IPS-20b (cell line): Measurements from ENCODE around the gene CDRT15.
"Not testable (repeated sequence)": the region's sequence is repeated elsewhere in the genome, so short reads cannot be mapped to it uniquely, and the experiment has no call there.

Experiments used
- H3K27ac ChIP-seq: one replicate; pipeline ENCODE4 v1.5.1; 2013; ENCODE audit warnings: low read length
- H3K27me3 ChIP-seq: 2 replicates; pipeline ENCODE4 v1.6.1; 2013; ENCODE audit warnings: mild to moderate bottlenecking, low read length, inconsistent platforms; ENCODE audit not compliant: insufficient read depth
- H3K36me3 ChIP-seq: 2 replicates; pipeline ENCODE4 v1.6.1; 2013; ENCODE audit warnings: low read depth, mild to moderate bottlenecking, inconsistent platforms, low read length, moderate library complexity; ENCODE audit not compliant: insufficient read depth
- H3K4me1 ChIP-seq: 2 replicates; pipeline ENCODE4 v1.6.1; 2013; ENCODE audit warnings: mild to moderate bottlenecking, control low read depth, inconsistent platforms, low read length, moderate library complexity; ENCODE audit not compliant: insufficient read depth
- H3K4me3 ChIP-seq: 2 replicates; pipeline ENCODE4 v1.5.1; 2013; ENCODE audit warnings: mild to moderate bottlenecking, low read length, inconsistent platforms
- H3K9ac ChIP-seq: 2 replicates; pipeline ENCODE4 v1.6.1; 2013; ENCODE audit warnings: low read depth, mild to moderate bottlenecking, inconsistent platforms, low read length, moderate library complexity
- H3K9me3 ChIP-seq: 2 replicates; pipeline ENCODE4 v1.6.1; 2013; ENCODE audit warnings: mild to moderate bottlenecking, low read depth, low read length, inconsistent platforms; ENCODE audit not compliant: insufficient read depth

The CDRT15 gene

DNA sequence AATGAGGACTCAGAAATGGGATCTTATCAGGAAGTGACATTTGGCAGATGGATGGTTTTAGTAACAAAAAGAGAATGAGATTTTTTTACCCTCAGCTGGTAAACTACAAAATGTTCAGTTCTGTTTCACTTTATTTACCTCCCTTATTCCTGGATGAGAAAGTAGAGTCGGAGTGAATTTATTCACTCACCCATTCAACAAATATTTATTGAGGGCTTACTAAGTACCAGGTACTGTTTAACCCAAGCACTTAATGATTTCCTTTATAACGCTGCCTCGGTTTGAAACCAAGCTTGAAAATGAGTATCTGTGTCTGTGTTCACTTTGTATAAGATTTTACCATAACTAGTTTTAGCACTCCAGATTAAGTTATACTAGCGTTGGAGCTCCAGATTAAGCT is 38.1 kb downstream of the CDRT15 start:
- H3K27ac ChIP-seq = no peak overlapping the region
- H3K4me3 ChIP-seq = no peak overlapping the region
- no peaks in the 10 kb centered on the region for H3K4me1 ChIP-seq
- no peaks in the 10 kb centered on the region for H3K9me3 ChIP-seq
- no peaks in the 10 kb centered on the region for H3K27me3 ChIP-seq
- no peak overlapping the region for H3K9ac ChIP-seq
- no peaks in the 10 kb centered on the region for H3K36me3 ChIP-seq

DNA sequence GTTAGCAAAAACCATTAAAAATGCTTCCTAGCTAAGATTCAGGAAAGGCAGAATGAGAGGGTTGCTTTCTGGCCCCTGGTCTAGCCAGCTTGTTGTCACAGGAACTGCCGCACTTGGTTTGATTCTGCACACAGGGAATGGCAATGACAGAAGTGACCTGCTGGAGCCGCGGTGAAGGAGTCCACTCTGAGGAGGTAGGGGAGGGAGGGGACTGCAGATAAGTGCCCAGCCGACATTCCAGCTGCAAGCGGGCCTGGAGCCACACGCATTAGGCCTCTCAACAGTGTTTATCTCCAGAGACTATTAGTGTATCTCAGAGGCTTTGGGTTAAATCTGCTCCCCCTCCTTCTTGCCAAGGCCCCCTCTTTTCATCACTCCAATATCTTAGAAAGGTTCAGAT is 38.6 kb downstream of the CDRT15 start:
- no peaks in the 10 kb centered on the region for H3K27me3 ChIP-seq
- no peak overlapping the region for H3K27ac ChIP-seq

DNA sequence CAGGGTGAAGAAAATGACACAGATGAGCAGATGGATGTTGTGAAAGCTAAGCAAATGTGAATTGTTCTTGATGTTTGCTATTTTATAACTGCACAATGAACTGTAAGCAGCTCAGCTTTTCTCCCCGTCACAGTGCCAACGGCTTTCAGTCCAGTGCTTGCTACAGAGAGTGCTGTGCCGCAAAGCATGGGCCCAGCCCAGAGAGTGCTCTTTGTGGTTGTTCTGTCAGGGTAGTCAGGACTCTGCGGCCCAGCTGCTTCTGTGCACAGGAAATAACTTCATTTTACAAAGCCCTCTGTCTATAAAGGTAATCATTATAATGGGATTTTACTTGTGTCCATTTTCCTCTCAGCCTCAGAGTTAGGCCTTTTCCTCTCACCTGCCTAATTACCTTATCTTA is 39.1 kb downstream of the CDRT15 start:
- no peak overlapping the region for H3K4me3 ChIP-seq
- H3K36me3 ChIP-seq = no peaks in the 10 kb centered on the region
- no peaks in the 10 kb centered on the region for H3K27me3 ChIP-seq
- no peak overlapping the region for H3K27ac ChIP-seq
- H3K9me3 ChIP-seq = no peaks in the 10 kb centered on the region
- H3K9ac ChIP-seq = no peak overlapping the region
- no peaks in the 10 kb centered on the region for H3K4me1 ChIP-seq

More for the DNA sequence above, 38.6 kb downstream of the CDRT15 start:
- Histone ChIP-seq H3K9ac (no peak overlapping the region), H3K36me3 (no peaks in the 10 kb centered on the region), H3K9me3 (no peaks in the 10 kb centered on the region), H3K4me1 (no peaks in the 10 kb centered on the region), H3K4me3 (no peak overlapping the region)

DNA sequence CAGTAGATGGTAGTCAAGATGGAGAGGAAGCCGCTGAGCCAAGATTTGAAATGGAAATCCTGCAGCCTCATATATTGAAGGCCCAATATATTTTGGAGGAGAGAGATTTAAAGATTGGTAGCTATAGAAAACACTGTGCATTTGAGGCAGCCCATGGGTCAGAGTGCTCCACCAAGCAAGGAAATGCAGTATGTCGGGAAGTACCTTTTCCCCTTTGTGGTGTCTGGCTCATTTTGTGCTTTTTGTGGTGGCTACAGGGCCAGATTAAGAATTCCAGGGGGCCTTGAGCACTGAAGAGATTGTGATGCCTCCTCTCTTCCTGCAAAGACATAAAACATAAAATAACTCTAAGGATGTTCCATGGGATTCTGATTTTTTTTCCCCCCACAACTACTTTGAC is 39.6 kb downstream of the CDRT15 start:
- H3K27ac ChIP-seq = no peak overlapping the region
- no peaks in the 10 kb centered on the region for H3K36me3 ChIP-seq
- no peaks in the 10 kb centered on the region for H3K27me3 ChIP-seq
- no peak overlapping the region for H3K9ac ChIP-seq
- no peak overlapping the region for H3K4me3 ChIP-seq
- no peaks in the 10 kb centered on the region for H3K9me3 ChIP-seq
- H3K4me1 ChIP-seq = no peaks in the 10 kb centered on the region

DNA sequence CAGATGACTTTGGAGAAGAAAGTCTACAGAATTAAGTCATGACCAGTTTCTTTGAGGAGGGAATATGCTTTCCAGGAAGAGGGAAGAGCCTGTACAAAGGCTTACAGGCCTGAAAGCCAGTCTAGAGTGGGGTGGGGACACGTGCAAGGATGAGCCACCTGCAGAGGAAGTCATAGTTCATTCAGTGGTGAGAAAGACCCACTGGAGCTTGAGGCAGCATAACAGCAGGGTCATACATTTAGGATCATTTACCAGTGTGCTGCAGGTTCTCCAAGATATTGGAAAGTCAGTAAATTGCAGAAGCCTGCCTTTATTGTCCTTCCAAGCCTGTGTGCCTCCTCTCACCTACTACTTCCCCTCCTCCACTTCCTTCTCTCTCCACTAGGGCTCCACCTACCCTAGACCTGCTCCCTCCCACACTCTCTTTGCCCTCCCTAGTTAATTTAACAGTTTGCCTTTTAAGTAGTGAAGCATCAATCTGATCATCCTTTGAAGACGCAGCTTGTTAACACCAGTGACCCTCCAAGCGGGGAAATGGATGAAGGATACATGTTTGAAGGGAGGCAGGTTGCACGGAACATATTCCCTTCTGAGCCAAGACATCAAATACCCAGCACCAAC is 40.2 kb downstream of the CDRT15 start:
- no peak overlapping the region for H3K9ac ChIP-seq
- H3K4me1 ChIP-seq = no peaks in the 10 kb centered on the region
- H3K27ac ChIP-seq = no peak overlapping the region
- H3K9me3 ChIP-seq = no peaks in the 10 kb centered on the region
- no peaks in the 10 kb centered on the region for H3K27me3 ChIP-seq
- H3K36me3 ChIP-seq = no peaks in the 10 kb centered on the region
- H3K4me3 ChIP-seq = no peak overlapping the region

DNA sequence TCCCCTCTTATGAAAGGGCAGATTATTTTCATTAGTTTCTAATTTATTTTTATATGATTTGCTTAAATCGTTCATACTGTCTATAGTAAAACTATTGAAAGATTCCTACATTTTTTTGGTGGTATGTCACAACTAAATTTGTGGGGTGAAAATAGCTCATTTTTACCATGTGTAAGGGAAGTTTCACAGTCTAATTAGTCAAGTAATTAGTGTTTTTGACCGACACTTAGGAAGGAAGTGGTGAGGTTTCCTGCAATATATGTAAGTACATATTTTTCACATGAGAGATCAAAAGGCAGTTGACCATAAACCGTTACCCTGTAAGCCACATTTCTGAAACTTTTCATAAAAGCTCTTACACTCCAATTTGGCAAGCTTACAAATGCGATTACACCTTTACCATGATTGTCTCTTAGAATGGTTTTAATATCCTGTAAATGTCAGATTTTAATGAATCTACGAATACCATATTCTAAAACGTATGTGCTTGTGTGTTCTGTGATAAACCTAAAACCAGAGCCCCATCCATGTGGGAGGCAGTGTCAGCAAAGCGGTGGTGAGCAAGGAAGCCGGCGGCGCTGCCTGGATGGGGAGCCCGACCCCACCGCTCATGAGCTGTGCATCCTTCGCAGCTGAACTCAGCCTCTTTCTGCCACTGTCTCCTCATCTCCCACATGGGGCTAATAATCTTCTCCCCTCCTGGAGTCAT is 43.9 kb downstream of the CDRT15 start:
- H3K36me3 ChIP-seq, H3K27ac ChIP-seq, H3K4me3 ChIP-seq, H3K27me3 ChIP-seq, H3K4me1 ChIP-seq, H3K9me3 ChIP-seq, H3K9ac ChIP-seq: not testable (repeated sequence)

DNA sequence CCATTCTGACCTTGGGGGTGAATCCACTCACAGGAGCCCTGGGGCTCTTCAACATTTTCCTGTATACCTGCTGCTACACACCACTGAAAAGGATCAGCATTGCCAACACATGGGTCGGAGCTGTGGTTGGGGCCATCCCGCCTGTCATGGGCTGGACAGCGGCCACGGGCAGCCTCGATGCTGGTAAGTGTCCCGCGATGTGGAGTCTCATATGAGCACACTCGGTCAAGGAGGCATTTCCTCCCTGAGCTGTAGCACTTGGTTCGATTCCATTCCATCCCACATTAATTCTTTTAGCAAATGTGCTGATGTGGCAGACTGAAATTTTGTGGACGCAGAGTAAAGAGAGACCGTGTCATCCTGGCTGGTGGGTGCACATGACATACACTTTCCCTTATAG is 44.6 kb downstream of the CDRT15 start:
- not testable (repeated sequence) for H3K27me3 ChIP-seq, H3K4me3 ChIP-seq, H3K36me3 ChIP-seq, H3K9ac ChIP-seq, H3K9me3 ChIP-seq, H3K4me1 ChIP-seq, H3K27ac ChIP-seq

DNA sequence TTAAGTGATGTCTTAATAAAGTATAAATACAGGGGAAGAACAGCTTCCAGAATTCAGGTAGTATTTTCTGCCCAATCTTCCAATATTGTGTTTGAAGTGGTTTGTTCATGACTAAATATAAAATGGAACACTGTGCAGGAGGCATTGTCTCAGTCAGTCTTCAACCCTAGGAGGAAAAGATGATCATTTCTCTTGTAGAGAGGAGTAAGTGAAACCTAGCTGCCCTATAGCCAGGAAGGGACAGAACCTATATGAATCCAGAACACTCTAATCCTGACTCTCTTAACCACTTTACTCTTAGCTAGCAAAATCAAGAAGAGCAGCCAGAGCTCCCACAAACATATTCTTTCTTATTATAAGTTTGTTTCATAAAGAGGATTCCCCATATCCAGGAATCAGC is 45.2 kb downstream of the CDRT15 start:
- H3K9ac ChIP-seq, H3K4me1 ChIP-seq, H3K27me3 ChIP-seq, H3K27ac ChIP-seq, H3K4me3 ChIP-seq, H3K36me3 ChIP-seq, H3K9me3 ChIP-seq: not testable (repeated sequence)

DNA sequence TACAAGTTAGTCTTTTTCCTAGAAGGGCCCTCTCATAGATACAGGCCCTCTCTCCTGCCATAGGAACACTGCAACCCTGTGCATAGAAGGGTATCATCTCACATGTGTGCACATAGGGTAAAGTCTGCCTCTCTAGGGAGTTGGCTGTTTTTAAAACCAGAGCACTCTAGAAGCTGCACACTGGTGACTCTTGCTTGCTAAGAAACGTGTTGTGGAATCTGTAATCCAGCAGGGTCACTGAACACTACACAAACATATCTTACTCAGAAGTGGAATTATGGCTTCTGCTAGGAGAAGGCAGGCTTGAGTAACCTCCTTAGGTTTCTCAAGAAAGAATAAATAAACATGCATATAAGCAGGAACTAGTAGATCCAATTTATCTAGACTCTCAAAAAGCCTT is 45.9 kb downstream of the CDRT15 start:
- not testable (repeated sequence) for H3K36me3 ChIP-seq, H3K27me3 ChIP-seq, H3K9me3 ChIP-seq, H3K27ac ChIP-seq, H3K9ac ChIP-seq, H3K4me1 ChIP-seq, H3K4me3 ChIP-seq

DNA sequence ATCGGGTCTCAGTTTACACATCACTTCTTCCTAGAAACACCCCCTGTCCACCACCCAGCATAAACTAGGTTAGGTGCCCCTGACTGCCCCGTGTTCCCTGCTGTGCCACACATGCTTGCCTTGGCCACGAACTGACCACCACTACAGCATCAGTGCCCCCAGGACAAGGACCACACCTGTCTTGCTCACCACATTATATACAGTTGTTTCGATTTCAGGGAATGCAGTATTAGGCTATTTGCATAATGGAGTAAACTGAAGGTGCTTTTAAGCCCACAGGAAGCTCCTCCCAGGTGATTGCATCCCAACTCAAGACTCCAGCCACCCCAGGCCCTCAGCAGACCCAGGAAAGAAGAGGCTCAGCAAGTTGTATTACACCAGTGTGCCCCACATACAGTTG is 50.2 kb downstream of the CDRT15 start:
- H3K27ac ChIP-seq, H3K4me3 ChIP-seq, H3K9ac ChIP-seq, H3K4me1 ChIP-seq, H3K36me3 ChIP-seq, H3K27me3 ChIP-seq, H3K9me3 ChIP-seq: not testable (repeated sequence)
